Mesenchymal stem cell (in vitro differentiated cells and primary cell): Measurements from ENCODE around the gene NUMA1.

ENCODE experiments used
- DNase-seq: peaks from one replicate; pipeline ENCODE4 v3.0.0-alpha.2; 2013
- H2AFZ ChIP-seq: one replicate; pipeline ENCODE4 v1.6.1; 2013; ENCODE audit warnings: low read depth, mild to moderate bottlenecking, control low read depth, inconsistent platforms, low read length, moderate library complexity
- H2AK5ac ChIP-seq: 2 replicates; pipeline ENCODE4 v1.6.1; 2013; ENCODE audit warnings: low read length, moderate library complexity, mild to moderate bottlenecking, inconsistent platforms; ENCODE audit not compliant: severe bottlenecking
- H2BK120ac ChIP-seq: one replicate; pipeline ENCODE4 v1.6.1; 2013; ENCODE audit warnings: low read depth, mild to moderate bottlenecking, inconsistent platforms, low read length, moderate library complexity
- H2BK12ac ChIP-seq, 2 experiments: one replicate each; pipeline ENCODE4 v1.6.1; 2013; ENCODE audit warnings: inconsistent platforms in 2 of 2, low read length in 2 of 2, mild to moderate bottlenecking in 2 of 2, moderate library complexity in 2 of 2, control low read depth in 1 of 2
- H2BK15ac ChIP-seq: one replicate; pipeline ENCODE4 v1.6.1; 2013; ENCODE audit warnings: mild to moderate bottlenecking, low read depth, inconsistent platforms; ENCODE audit not compliant: poor library complexity, severe bottlenecking
- H2BK5ac ChIP-seq: 2 replicates; pipeline ENCODE4 v1.6.1; 2013; ENCODE audit warnings: low read depth, mild to moderate bottlenecking, low read length, control low read depth, inconsistent platforms; ENCODE audit not compliant: poor library complexity, severe bottlenecking
- H3K14ac ChIP-seq, 2 experiments: one replicate each; pipeline ENCODE4 v1.6.1; 2013; ENCODE audit warnings: inconsistent platforms in 2 of 2, low read length in 2 of 2, control low read depth in 1 of 2, mild to moderate bottlenecking in 1 of 2, moderate library complexity in 1 of 2
- H3K18ac ChIP-seq, 2 experiments: one replicate each; pipeline ENCODE4 v1.6.1; 2013; ENCODE audit warnings: inconsistent platforms in 2 of 2, low read length in 2 of 2, control low read depth in 1 of 2, low read depth in 1 of 2, mild to moderate bottlenecking in 1 of 2
- H3K23ac ChIP-seq, 2 experiments: one replicate each; pipeline ENCODE4 v1.6.1; 2013; ENCODE audit warnings: inconsistent platforms in 2 of 2, low read length in 2 of 2, mild to moderate bottlenecking in 2 of 2, moderate library complexity in 2 of 2, control low read depth in 1 of 2
- H3K27ac ChIP-seq: 2 replicates; pipeline ENCODE4 v1.5.1; 2013; ENCODE audit warnings: mild to moderate bottlenecking, moderate library complexity, low read length, control low read depth, inconsistent platforms; ENCODE audit not compliant: poor library complexity, severe bottlenecking
- H3K27me3 ChIP-seq, 2 experiments: 2 replicates each; pipeline versions ENCODE4 v1.6.1 to v1.7.0; 2013; ENCODE audit warnings: low read length in 2 of 2, mild to moderate bottlenecking in 2 of 2, moderate library complexity in 2 of 2, control low read depth in 1 of 2, inconsistent platforms in 1 of 2; ENCODE audit not compliant: control insufficient read depth in 1 of 2, insufficient read depth in 1 of 2
- H3K36me3 ChIP-seq, 2 experiments: 2 replicates each; pipeline versions ENCODE4 v1.6.1 to v1.7.0; 2013; ENCODE audit warnings: low read length in 2 of 2, control low read depth in 1 of 2, inconsistent platforms in 1 of 2, low read depth in 1 of 2, mild to moderate bottlenecking in 1 of 2; ENCODE audit not compliant: insufficient read depth in 2 of 2, control insufficient read depth in 1 of 2
- H3K4ac ChIP-seq, 2 experiments: one replicate each; pipeline ENCODE4 v1.6.1; 2013; ENCODE audit warnings: inconsistent platforms in 2 of 2, low read length in 2 of 2, mild to moderate bottlenecking in 2 of 2, moderate library complexity in 2 of 2, control low read depth in 1 of 2, low read depth in 1 of 2
- H3K4me1 ChIP-seq: 2 replicates; pipeline ENCODE4 v1.6.1; 2013; ENCODE audit warnings: low read depth, low read length, control low read depth; ENCODE audit not compliant: control insufficient read depth, insufficient read depth
- H3K4me2 ChIP-seq: 2 replicates; pipeline ENCODE4 v1.6.1; 2013; ENCODE audit warnings: low read length, mild to moderate bottlenecking, inconsistent platforms; ENCODE audit not compliant: poor library complexity, severe bottlenecking
- H3K4me3 ChIP-seq, 2 experiments: 2 replicates each; pipeline versions ENCODE4 v1.5.1 to v1.7.0; 2013; ENCODE audit warnings: low read length in 2 of 2, mild to moderate bottlenecking in 2 of 2, control low read depth in 1 of 2, low read depth in 1 of 2; ENCODE audit not compliant: insufficient read depth in 1 of 2
- H3K79me1 ChIP-seq: replicated peaks from 2 replicates; pipeline ENCODE4 v1.6.1; 2013; ENCODE audit warnings: mild to moderate bottlenecking, control low read depth, low read length, inconsistent platforms; ENCODE audit not compliant: poor library complexity, severe bottlenecking
- H3K9ac ChIP-seq: 2 replicates; pipeline ENCODE4 v1.7.0; 2013; ENCODE audit warnings: mild to moderate bottlenecking, low read length, moderate library complexity
- H3K9me3 ChIP-seq: 2 replicates; pipeline ENCODE4 v1.7.0; 2013; ENCODE audit warnings: mild to moderate bottlenecking, low read length; ENCODE audit not compliant: control insufficient read depth
- H4K8ac ChIP-seq: one replicate; pipeline ENCODE4 v1.6.1; 2013; ENCODE audit warnings: inconsistent platforms, mild to moderate bottlenecking, low read length, moderate library complexity
- H4K91ac ChIP-seq: one replicate; pipeline ENCODE4 v1.6.1; 2013; ENCODE audit warnings: mild to moderate bottlenecking, low read length, inconsistent platforms
- WGBS: methylation state at CpG from one replicate; pipeline ENCODE4 v1.1.7; 2013; ENCODE audit warnings: mixed read lengths; 5-methylcytosine and 5-hydroxymethylcytosine counted together

Gene NUMA1

DNA sequence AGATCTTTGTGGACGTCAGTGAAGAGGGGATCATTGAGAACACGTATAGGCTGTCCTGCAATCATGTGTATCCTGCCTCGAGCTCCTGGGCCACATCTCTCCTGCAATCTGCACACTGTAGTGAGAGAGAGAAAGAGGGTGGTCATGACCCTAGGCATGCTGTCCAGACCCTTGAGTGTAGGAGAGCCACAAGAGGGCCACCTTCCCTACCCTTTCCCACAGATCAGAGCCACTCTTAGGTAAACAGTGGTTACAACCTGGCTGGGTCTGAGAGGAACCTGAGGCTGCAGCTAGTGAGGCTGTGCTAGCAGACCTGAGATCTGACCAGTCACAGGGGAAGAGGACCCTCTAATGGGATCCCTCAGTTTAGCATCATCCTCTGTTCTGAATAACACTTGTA, 85.6 kb downstream of the NUMA1 start:
- H3K23ac ChIP-seq = no peak overlapping the region
- H3K14ac ChIP-seq = no peak overlapping the region
- no peak overlapping the region for H3K27ac ChIP-seq
- H3K9me3 ChIP-seq = no peaks in the 10 kb centered on the region
- peaks cover 36% of the 10 kb centered on the region for H3K79me1 ChIP-seq
- peaks cover 15% of the 10 kb centered on the region for H3K4me1 ChIP-seq
- H3K27me3 ChIP-seq = no peaks in the 10 kb centered on the region
- H3K36me3 ChIP-seq = peaks cover 28 to 48% of the 10 kb centered on the region in 2 experiments
- DNase-seq = no peak
- H2AK5ac ChIP-seq = no peak overlapping the region
- H2AFZ ChIP-seq = no peak overlapping the region
- no peak overlapping the region for H2BK5ac ChIP-seq
- H3K4me3 ChIP-seq = no peak overlapping the region
- no peak overlapping the region for H4K91ac ChIP-seq
- no peak overlapping the region for H2BK12ac ChIP-seq
- no peak overlapping the region for H2BK15ac ChIP-seq
- no peak overlapping the region for H3K9ac ChIP-seq
- H3K4me2 ChIP-seq = no peak overlapping the region
- WGBS = 97% methylated on average over 3 of the region's 3 CpGs
- H3K18ac ChIP-seq = no peak overlapping the region
- no peak overlapping the region for H4K8ac ChIP-seq
- no peak overlapping the region for H3K4ac ChIP-seq
- no peak overlapping the region for H2BK120ac ChIP-seq

DNA sequence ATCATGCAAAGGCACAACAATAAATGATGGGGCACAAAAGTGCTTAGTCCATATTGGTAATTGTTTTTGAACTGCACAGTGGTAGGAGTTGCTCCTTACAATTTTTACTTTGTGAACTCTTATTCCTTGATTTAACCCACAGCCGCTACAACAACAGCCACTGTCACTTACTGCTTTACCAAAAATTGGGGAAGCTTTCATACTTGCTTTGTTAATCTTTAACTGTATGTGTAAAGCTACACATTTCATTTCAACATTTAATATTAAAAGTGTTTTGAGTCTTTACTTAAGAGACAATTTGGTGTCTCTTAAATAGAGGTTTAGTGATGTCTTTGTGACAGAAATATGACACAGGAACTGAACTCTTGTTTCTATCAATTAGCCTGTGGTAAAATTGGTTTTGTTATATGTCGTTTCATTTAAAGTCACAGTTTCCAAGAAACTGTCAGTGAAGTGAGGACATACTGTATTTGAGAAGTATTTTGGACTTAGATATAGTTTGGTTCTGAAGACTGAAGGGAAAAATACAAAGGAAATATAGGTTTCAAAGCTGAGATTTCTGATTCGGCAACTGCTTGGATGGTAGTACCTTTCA, 88.1 kb downstream of the NUMA1 start:
- Histone ChIP-seq H2BK12ac (no peak overlapping the region), H3K79me1 (peaks cover 27% of the 10 kb centered on the region), H3K18ac (no peak overlapping the region), H3K9ac (no peak overlapping the region), H3K14ac (no peak overlapping the region), H3K4me1 (peaks cover 2% of the 10 kb centered on the region), H3K27me3 (no peaks in the 10 kb centered on the region), H2AK5ac (no peak overlapping the region), H3K4me2 (no peak overlapping the region), H4K8ac (no peak overlapping the region), H4K91ac (no peak overlapping the region), H2BK120ac (no peak overlapping the region), H3K23ac (no peak overlapping the region), H3K4me3 (no peak overlapping the region), H3K4ac (no peak overlapping the region), H3K36me3 (peaks cover 32 to 34% of the 10 kb centered on the region in 2 experiments), H2BK15ac (no peak overlapping the region), H3K9me3 (no peaks in the 10 kb centered on the region), H2BK5ac (no peak overlapping the region), H3K27ac (no peak overlapping the region), H2AFZ (no peak overlapping the region)
- no peak for DNase-seq
- WGBS = 87% methylated on average over 2 of the region's 3 CpGs

DNA sequence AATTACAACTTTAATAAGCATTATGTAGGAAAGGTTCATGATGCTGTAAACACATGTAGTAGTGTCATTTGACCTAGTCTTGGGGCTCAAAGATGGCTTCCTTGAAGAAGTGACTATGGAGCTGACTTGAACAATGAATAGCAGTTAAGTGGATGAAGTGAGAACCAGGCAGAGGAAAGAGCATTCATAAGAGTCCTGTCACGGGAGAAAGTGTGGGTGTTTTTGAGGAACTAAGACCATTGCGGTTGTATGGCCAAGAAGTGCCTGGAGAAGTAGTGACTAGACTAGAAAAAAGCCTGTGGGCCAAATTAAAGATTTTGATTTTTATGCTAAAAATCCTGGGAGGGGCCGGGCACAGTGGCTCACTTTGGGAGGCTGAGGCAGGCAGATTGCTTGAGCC, 88.8 kb downstream of the NUMA1 start:
- no peak overlapping the region for H3K23ac ChIP-seq
- no peak overlapping the region for H3K18ac ChIP-seq
- peaks cover 2% of the 10 kb centered on the region for H3K4me1 ChIP-seq
- no peak overlapping the region for H4K91ac ChIP-seq
- H3K4me2 ChIP-seq = no peak overlapping the region
- H3K9ac ChIP-seq = no peak overlapping the region
- no peaks in the 10 kb centered on the region for H3K27me3 ChIP-seq
- H3K79me1 ChIP-seq = peaks cover 24% of the 10 kb centered on the region
- no peak overlapping the region for H4K8ac ChIP-seq
- peaks cover 27 to 32% of the 10 kb centered on the region in 2 experiments for H3K36me3 ChIP-seq
- H3K4me3 ChIP-seq = no peak overlapping the region
- no peak overlapping the region for H2BK5ac ChIP-seq
- no peak overlapping the region for H3K27ac ChIP-seq
- no peak overlapping the region for H2BK15ac ChIP-seq
- no peak overlapping the region for H2AFZ ChIP-seq
- no peak overlapping the region for H3K4ac ChIP-seq
- H3K9me3 ChIP-seq = no peaks in the 10 kb centered on the region
- no peak overlapping the region for H2BK120ac ChIP-seq
- DNase-seq = no peak
- H3K14ac ChIP-seq = no peak overlapping the region
- no peak overlapping the region for H2BK12ac ChIP-seq
- no peak overlapping the region for H2AK5ac ChIP-seq
- WGBS = 99% methylated on average over 3 of the region's 3 CpGs

GRCh38 chr11:71990701-71991100, 89.6 kb downstream of the NUMA1 start:
- Histone ChIP-seq H2BK12ac (no peak overlapping the region), H3K79me1 (peaks cover 21% of the 10 kb centered on the region), H3K27ac (no peak overlapping the region), H3K4me3 (no peak overlapping the region), H3K9me3 (no peaks in the 10 kb centered on the region), H3K4me2 (no peak overlapping the region), H3K4ac (no peak overlapping the region), H2BK5ac (no peak overlapping the region), H4K91ac (no peak overlapping the region), H2BK15ac (no peak overlapping the region), H3K18ac (no peak overlapping the region), H3K36me3 (peaks cover 22 to 35% of the 10 kb centered on the region in 2 experiments), H2BK120ac (no peak overlapping the region), H3K27me3 (no peaks in the 10 kb centered on the region), H2AK5ac (no peak overlapping the region), H3K4me1 (peaks cover 2% of the 10 kb centered on the region), H3K14ac (no peak overlapping the region), H3K23ac (no peak overlapping the region), H4K8ac (no peak overlapping the region), H3K9ac (no peak overlapping the region), H2AFZ (no peak overlapping the region)
- WGBS = 80% methylated on average over 3 of the region's 3 CpGs
- DNase-seq = no peak
